Duodenal mucosa (tissue), 2 donors: ENCODE measurements around the gene ZNF283.
"Not testable (repeated sequence)": the region's sequence is repeated elsewhere in the genome, so short reads cannot be mapped to it uniquely, and the experiment has no call there.

ENCODE experiments used
- H3K27ac ChIP-seq: one replicate; pipeline ENCODE4 v1.7.0; 2013; ENCODE audit warnings: low read depth, low read length
- H3K27me3 ChIP-seq, 2 donors: one replicate each; pipeline ENCODE4 v1.7.0; 2013; ENCODE audit warnings: low read length in 2 of 2, control low read depth in 1 of 2; ENCODE audit not compliant: insufficient read depth in 2 of 2, control insufficient read depth in 1 of 2
- H3K36me3 ChIP-seq, 2 donors: one replicate each; pipeline ENCODE4 v1.7.0; 2013; ENCODE audit warnings: low read length in 2 of 2, control low read depth in 1 of 2; ENCODE audit not compliant: insufficient read depth in 2 of 2, control insufficient read depth in 1 of 2
- H3K4me1 ChIP-seq, 2 donors: one replicate each; pipeline ENCODE4 v1.7.0; 2013; ENCODE audit warnings: low read length in 2 of 2, control low read depth in 1 of 2; ENCODE audit not compliant: insufficient read depth in 2 of 2, control insufficient read depth in 1 of 2
- H3K4me3 ChIP-seq, 2 donors: one replicate each; pipeline ENCODE4 v1.7.0; 2013; ENCODE audit warnings: low read length in 2 of 2, low read depth in 1 of 2
- H3K9ac ChIP-seq, 2 donors: one replicate each; pipeline ENCODE4 v1.7.0; 2013; ENCODE audit warnings: low read length in 2 of 2, low read depth in 1 of 2
- H3K9me3 ChIP-seq, 2 donors: one replicate each; pipeline ENCODE4 v1.7.0; 2013; ENCODE audit warnings: low read length in 2 of 2, control low read depth in 1 of 2; ENCODE audit not compliant: control insufficient read depth in 1 of 2

The ZNF283 gene

DNA sequence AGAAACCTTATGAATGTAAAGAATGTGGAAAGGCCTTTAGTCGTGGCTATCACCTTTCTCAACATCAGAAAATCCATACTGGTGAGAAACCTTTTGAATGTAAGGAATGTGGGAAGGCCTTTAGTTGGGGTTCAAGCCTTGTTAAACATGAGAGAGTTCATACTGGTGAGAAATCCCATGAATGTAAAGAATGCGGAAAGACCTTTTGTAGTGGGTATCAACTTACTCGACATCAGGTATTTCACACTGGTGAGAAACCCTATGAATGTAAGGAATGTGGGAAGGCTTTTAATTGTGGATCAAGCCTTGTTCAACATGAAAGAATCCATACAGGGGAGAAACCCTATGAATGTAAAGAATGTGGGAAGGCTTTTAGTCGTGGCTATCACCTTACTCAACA, 20.8 kb downstream of the ZNF283 start:
- no peak overlapping the region for H3K27ac ChIP-seq
- H3K9ac ChIP-seq, result no peak overlapping the region
- no peaks in the 10 kb centered on the region for H3K27me3 ChIP-seq
- peaks cover 50 to 62% of the 10 kb centered on the region in 2 donors for H3K36me3 ChIP-seq
- H3K4me3 ChIP-seq, result peak overlapping the region in 1 of 2 donors; percentile 14
- peaks cover 81 to 90% of the 10 kb centered on the region in 2 donors for H3K9me3 ChIP-seq
- H3K4me1 ChIP-seq, result no peaks in the 10 kb centered on the region

DNA sequence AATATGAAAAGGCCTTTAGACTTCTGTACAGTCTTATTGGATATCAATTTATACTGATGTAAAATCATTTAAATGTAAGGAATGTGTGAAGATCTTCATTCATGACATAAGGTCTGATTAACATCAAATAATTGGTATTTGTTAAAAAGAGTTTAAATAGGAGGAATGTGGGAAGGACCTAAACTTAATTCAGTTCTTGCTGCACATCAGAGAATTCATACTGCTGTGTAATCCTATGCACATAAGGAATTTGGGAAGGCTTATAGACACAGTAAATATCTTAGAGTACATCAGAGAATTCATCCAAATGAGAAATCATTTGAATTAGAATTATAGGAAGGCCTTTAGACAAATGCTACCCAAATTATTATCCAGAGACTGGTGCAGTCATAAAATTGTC, 21.7 kb downstream of the ZNF283 start:
- H3K4me3 ChIP-seq, result no peak overlapping the region
- H3K36me3 ChIP-seq, result peaks cover 40 to 53% of the 10 kb centered on the region in 2 donors

DNA sequence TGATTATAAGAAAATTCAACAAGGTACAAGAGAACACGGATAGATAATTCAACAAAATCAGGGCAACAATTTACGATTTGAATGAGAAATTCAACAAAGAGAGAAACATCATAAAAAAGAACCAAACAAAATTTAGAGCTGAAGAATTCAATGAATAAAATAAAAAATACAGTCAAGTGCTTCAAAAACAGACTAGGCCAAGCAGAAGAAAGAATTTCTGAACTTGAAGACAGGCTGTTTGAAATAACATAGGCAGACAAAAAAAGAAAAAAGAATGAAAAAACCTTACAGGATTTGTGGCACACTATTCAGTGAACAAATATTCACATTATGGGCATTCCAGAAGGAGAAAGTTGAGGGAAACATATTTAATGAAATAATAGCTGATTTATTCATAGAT, 31.1 kb downstream of the ZNF283 start:
- peaks cover 62 to 77% of the 10 kb centered on the region in 2 donors for H3K9me3 ChIP-seq
- H3K27ac ChIP-seq, result no peak overlapping the region
- no peaks in the 10 kb centered on the region for H3K4me1 ChIP-seq
- H3K4me3 ChIP-seq, result no peak overlapping the region
- no peak overlapping the region for H3K9ac ChIP-seq
- H3K36me3 ChIP-seq, result peaks cover 0 to 4% of the 10 kb centered on the region in 2 donors
- H3K27me3 ChIP-seq, result no peaks in the 10 kb centered on the region

More for the DNA sequence above, 21.7 kb downstream of the ZNF283 start:
- no peak overlapping the region for H3K27ac ChIP-seq
- no peaks in the 10 kb centered on the region for H3K4me1 ChIP-seq
- no peak overlapping the region for H3K9ac ChIP-seq
- H3K27me3 ChIP-seq, result no peaks in the 10 kb centered on the region
- peaks cover 75 to 81% of the 10 kb centered on the region in 2 donors for H3K9me3 ChIP-seq

DNA sequence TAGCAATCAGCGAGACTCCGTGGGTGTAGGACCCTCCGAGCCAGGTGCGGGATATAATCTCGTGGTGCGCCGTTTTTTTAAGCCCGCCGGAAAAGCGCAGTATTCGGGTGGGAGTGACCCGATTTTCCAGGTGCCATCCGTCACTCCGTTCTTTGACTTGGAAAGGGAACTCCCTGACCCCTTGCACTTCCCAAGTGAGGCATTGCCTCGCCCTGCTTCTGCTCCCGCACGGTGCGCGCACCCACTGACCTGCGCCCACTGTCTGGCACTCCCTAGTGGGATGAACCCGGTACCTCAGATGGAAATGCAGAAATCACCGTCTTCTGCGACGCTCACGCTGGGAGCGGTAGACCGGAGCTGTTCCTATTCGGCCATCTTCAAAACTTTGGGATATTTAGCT, 39.8 kb downstream of the ZNF283 start:
- not testable (repeated sequence) for H3K27me3 ChIP-seq, H3K4me3 ChIP-seq, H3K27ac ChIP-seq, H3K9ac ChIP-seq, H3K36me3 ChIP-seq, H3K4me1 ChIP-seq
- peaks cover 36 to 54% of the 10 kb centered on the region in 2 donors for H3K9me3 ChIP-seq

DNA sequence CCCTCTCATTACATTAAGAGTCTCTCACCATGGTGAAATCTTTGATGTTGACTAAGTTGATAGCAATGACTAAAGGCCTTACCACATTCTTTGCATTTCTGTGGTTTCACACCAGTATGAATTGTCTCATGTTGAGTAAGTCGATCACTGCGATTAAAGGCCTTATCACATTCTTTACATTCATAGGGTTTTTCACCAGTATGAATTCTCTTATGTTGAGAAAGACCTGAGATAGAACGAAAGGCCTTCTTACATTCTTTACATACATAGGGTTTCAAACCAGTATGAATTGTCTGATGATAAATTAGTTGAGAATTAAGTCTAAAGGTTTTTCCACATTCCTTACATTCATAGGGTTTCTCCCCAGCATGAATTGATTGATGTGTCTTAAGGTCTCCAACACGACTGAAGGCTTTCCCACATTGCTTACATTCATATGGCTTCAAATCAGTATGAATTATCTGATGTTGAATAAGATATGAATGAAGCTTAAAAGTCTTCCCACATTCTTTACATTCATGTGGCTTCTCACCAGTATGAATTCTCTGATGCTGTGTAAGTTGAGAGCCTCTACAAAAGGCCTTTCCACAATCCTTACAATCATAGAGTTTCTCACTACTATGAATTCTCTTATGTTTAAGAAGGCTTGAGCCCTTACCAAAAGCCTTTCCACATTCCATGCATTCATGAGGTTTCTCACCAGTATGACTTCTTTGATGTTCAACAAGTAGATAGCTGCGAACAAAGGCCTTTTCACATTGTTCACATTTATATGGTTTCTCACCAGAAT, 45.6 kb downstream of the ZNF283 start:
- H3K36me3 ChIP-seq, result no peaks in the 10 kb centered on the region
- peaks cover 39 to 77% of the 10 kb centered on the region in 2 donors for H3K9me3 ChIP-seq
- no peak overlapping the region for H3K4me3 ChIP-seq

DNA sequence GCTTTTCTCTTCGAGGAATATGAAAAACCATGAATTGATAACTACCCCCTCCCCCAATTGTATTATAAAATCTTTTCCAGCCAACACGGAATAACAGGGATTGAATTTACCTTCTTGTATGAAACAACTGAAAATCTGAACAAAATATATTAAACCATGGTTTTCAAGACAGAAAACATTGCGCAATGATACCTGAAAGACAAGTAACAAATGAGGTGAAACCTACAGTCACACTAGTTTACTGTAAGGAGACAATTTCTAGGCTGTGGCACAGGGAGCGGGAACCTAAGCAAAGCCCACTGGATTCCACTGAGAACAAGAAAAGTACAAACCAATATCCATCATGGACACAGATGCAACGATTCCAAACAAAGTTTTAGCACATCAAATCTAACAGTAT, 53.4 kb downstream of the ZNF283 start:
- no peaks in the 10 kb centered on the region for H3K27me3 ChIP-seq
- H3K36me3 ChIP-seq, result peaks cover 0 to 3% of the 10 kb centered on the region in 2 donors
- H3K9ac ChIP-seq, result no peak overlapping the region
- no peak overlapping the region for H3K4me3 ChIP-seq
- H3K9me3 ChIP-seq, result peaks cover 44 to 56% of the 10 kb centered on the region in 2 donors
- H3K4me1 ChIP-seq, result no peaks in the 10 kb centered on the region
- H3K27ac ChIP-seq, result no peak overlapping the region

More for the DNA sequence above, 45.6 kb downstream of the ZNF283 start:
- no peaks in the 10 kb centered on the region for H3K27me3 ChIP-seq
- no peak overlapping the region for H3K9ac ChIP-seq
- H3K27ac ChIP-seq, result no peak overlapping the region
- H3K4me1 ChIP-seq, result no peaks in the 10 kb centered on the region

DNA sequence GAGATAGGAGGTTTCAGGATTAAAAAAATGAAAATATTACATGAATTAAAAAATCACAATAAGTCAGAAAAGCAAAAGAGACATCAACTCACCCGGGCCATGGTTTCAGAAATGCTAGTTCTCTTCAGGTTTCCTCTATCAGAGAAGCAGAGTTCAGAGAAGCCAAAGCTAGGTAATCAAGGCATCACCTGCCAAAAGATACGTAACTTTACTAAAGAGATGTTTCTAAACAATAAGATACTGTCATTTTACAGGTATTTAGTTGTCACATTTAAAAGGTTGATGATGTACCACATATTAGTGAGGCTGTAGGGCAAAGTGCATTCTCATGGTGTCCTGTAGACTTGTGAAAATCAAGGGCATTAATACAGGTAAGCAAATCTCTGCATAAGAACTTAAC, 56.7 kb downstream of the ZNF283 start, which contains the start of gene ZNF404:
TSS of gene ZNF404 (minus strand) at position 101 of the 400 bp plus-strand sequence.
- Histone ChIP-seq H3K27ac (no peak within 1 kb of the TSS), H3K4me3 (no peak within 1 kb of the TSS), H3K9ac (no peak within 1 kb of the TSS), H3K9me3 (peaks cover 42 to 58% of the 10 kb centered on the region in 2 donors), H3K36me3 (peaks cover 0 to 3% of the 10 kb centered on the region in 2 donors), H3K27me3 (no peaks in the 10 kb centered on the region), H3K4me1 (no peaks in the 10 kb centered on the region)

DNA sequence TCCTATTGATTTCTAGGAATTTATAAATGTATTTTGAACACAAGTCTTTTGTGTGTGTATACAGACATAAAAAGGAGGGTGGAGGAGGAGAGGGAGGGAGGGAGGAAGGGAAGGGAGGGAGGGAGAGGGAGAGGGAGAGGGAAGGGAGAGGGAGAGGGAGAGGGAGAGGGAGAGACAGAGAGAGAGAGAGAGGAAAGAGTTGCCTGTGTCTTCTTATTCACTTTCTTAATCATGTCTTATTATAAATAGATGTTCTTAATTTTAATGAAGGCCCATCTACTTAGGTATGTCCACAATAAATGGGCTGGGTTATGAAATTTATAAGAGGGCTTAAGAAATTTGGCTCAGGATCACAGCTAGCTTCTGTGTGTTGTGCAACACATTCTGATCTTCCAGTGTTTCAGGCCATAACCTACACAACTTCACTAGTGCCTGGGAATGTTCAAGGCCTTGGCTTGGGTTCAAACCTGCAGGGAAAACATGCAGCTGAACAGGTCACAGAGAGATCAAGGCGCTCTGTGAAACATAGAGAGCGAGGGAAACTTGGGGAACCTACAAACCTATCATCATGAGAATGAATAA, 68.7 kb downstream of the ZNF283 start:
- Histone ChIP-seq H3K9me3 (peaks cover 7 to 44% of the 10 kb centered on the region in 2 donors), H3K4me1 (no peaks in the 10 kb centered on the region), H3K4me3 (no peak overlapping the region), H3K27ac (no peak overlapping the region), H3K36me3 (no peaks in the 10 kb centered on the region), H3K9ac (no peak overlapping the region), H3K27me3 (no peaks in the 10 kb centered on the region)
